Activated CD8-positive, alpha-beta memory T cell treated with anti-CD3 and anti-CD28 coated beads for 48 hours (primary cell): ENCODE data around the gene KCNQ1.

Source experiments
- DNase-seq, 3 experiments: peaks; one replicate each; pipeline ENCODE4 v3.0.0-alpha.2; 2020; ENCODE audit warnings: low read depth in 2 of 3, low spot score in 2 of 3

KCNQ1 gene

DNA sequence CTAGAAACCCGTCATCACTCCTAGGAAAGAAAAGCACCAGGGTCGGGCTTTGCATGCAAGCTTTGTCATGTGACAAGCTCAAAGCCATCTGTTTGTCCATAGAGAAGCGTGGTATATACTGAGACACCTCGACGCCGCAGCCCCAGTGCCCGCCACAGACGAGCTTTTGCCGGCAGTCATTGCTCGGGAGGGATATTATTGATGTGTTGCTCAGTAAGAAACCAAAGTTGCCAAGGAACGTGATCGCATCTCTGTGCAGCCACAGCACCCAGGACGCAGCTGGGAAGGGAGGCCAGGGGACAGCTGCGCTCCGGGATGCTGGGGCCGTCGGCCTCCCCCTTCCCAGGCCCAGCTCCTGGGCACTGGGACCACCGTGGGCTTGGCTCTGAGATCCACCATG lies 344.5 kb downstream of the KCNQ1 start:
- DNase-seq = no peak

DNA sequence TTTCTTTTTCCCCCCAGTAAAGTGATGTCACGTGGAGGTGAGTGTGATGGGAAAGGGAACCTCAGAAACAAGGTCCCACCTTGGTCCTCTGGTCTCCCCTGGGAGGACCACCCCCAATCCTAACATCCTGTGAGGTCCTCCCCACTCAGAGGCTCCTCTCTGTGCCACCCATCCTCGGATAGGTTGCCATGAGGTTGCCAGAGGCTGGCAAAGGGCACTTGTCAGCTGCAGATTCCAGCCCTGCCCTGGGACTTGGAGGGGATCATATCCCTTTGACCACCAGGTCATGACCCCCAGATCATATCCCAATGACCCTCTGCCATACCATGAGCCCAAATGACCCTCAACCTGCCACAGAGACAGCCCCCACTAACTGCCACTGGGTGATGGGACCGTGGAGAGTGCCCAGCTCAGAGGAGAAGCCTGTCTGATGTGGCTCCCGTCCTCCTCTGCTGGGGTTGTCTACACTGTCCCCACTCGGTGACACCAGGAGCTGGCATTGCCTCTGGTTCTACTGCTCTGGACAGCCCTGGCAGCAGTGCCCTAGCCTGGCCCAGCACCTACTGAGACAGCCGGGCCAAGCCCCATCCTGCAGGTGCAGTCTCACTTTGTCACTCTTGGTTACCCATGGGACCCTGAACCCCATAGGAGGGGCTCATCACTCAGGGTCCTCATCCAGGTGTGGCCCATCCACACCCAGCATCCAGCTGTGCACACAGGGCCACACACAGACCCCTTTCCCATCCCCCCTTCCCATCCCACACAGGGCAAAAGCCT lies 345.2 kb downstream of the KCNQ1 start:
- no peak for DNase-seq

DNA sequence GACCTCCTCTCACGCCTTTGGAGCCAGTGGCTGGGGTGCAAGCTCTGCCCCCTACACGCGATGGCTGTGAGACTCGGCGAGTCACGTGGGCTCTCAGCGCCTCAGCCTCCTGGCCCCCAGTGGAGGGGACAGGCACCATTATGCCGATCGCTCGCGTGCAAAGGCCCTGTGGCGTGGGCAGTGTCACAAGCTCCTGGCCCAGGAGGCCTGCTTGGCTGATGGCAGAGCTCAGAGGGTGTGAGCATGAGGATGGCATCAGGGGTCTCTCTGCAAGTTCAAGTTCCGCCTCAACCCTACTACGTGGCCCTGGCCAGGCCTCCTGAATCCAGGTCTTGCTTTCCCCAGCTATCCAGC lies 345.7 kb downstream of the KCNQ1 start:
- DNase-seq = no peak

DNA sequence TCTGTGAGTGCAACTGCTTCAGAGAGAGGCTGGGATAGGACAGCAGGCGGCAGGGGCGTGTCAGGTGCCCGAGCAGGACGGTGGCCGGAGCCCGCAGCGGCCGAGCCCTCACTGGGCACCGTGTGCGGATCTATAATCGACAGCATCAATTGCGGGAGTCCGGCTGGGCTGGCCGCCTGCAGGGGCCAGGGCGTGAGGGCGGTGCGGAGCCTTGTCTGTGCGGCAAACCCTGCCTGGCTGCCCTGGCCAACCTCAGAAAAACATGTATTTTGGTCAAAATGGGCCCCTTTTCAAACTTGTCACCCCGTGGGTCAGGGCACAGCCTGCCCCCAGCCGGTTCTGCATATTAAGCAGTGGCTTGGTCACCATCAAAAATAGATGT lies 346.3 kb downstream of the KCNQ1 start:
- no peak for DNase-seq

DNA sequence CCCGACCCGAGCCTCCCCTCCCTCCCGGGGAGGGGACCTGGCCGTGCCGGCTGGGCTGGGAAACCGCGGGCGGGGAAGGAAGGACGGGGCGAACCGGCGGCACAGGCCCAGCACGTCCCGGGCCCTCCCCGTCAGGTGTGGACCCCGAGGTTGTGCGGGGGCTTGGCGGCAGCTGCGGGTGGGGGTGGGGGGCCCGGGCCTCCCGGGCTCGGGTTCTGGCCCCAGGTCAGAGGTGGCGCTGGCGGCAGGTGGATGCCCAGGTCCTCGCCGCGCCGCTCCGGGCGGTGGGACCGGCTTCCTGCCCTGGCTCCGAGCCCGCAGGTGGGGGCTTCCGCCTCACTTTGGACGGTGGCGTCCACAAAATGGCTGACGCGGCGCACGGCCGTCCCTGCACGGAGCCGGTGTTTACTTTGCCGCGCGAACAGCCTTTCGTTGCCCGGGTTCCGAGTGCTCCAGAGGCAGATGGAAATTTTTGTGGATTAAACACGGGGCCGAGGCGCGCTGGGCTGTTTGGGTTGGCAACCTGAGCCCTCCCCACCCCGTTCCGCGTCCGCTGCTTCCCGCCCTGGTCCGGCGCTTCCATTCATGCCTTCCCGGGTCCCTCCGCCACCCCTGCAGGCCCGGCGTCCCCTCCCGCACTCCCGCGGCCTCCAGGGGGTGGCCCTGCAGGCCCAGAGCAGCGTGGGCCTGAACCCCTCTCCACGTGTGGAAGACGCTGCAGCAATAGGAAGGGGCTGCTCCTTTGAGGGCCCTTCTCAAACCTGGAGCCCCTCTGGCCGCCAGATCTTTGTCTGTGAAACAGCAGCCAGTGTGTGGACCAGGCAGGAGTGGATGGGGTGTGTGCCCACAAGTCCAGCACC lies 346.9 kb downstream of the KCNQ1 start:
- no peak for DNase-seq

DNA sequence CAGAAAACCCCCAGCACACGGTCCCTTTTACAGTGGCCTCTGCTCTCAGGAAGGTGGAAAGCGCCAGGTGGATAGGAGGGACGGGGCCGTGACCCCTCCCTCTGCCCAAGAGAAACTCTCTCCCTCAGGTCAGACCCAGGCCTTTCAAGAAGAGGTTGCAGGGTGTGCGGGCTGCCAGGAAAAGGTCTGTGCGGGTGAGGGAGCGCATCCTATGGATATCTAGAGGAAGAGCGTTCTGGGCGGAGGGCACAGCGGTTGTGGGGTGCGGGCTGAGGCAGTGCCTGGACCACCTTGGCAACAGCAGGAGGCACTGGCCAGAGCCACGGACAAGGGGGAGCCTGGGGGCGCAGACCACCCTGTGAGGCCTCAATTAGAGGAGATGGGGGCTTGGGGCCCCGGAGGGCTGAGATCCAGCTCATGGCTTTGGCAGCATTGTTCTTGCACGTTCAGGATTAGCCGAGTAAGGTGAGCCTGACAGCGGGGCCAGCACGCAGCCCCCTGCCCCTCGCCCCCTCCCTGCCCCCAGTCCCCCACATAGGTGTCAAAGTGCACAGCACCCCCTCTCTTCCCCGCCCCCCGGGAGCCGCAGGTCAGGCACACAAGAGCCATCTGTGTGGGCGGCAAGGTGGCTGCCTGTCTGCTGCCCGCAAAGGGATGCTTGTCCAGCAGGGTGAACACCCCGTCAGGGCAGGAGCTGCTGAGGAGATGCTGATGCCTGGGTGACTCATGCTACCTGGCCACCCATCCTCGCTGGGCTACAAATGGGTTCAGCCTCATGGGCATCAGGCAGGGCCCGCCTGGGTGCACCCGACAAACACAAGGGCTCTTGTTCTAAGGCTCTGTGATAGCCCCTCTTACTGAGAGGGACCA lies 347.8 kb downstream of the KCNQ1 start:
- no peak for DNase-seq

DNA sequence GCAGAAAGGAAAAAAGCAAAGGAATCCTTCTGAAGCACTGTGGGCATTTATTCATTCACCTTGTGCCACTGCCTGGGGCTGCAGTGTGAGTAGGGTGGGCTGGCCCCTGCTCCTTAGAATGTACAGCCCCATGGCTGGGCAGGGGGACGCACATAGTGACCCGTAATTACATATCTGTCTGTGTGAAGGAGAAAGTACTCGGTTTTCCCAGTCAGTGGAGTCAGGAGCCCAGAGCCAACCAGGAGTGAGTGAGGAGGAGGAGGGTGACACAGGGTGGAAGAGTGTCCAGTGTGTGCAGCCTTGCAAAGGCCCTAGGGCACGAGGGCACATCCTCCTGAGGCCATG lies 348.9 kb downstream of the KCNQ1 start:
- DNase-seq = no peak

DNA sequence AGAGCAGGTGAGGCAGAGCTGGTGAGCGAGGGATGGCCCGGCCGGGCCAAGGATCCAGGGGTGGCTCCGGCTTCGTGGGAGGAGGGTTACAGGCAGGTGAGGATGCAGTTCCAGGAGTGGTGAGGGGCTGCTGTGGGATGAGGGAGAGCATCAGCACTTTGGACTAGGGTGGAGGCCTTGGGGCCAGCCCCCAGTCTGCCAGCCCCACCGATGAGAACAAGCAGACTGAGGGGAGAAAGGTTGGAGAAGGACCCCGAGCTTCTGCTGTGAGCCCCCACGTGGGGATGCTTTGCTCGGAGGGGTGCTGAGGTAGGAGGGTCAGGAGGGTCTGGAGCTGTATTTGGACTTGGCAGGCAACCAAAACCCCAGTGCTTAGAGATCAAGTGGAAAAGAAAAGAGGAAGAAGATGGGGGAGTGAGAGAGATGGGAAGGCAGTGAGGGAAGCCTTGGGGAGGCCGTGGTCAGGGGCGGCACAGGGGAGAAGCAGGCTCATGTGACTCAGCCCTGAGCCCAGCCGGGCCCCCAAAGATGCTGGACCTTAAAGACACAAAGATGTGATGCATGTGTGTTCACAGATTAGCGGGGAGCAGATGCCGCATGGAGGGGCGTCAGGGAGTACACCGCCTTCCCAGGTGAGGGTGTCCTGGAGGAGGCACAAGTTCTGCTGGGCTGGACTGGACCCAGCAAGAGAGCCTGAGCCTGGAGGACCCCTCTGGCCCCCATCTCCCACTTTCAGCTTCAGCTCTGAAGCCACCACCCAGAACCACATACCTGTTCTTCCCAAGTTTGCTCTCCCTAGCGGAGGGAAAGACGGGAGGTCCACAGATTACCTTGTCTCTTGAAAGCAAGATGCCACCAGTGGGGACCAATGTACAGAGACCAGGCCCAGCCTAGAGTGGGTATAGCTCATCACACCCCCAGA lies 349.5 kb downstream of the KCNQ1 start:
- no peak for DNase-seq

DNA sequence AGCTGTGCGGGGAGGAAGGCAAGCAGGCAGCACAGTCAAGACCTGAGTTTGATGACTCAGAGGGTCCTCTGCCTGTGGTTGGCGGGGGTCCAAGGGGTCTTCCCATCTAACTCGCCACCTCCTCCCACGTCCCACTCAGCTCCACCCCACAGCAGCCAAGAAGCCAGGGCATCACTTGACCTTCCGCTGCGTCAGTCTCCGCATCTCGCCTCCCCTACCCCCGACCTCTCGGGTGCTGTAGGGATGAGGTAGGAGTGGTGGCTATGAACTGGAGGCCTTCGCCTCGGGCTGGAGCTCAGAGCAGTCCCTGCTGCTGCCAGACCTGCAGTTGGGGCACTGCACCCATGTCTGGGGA lies 350.1 kb downstream of the KCNQ1 start:
- DNase-seq = no peak

DNA sequence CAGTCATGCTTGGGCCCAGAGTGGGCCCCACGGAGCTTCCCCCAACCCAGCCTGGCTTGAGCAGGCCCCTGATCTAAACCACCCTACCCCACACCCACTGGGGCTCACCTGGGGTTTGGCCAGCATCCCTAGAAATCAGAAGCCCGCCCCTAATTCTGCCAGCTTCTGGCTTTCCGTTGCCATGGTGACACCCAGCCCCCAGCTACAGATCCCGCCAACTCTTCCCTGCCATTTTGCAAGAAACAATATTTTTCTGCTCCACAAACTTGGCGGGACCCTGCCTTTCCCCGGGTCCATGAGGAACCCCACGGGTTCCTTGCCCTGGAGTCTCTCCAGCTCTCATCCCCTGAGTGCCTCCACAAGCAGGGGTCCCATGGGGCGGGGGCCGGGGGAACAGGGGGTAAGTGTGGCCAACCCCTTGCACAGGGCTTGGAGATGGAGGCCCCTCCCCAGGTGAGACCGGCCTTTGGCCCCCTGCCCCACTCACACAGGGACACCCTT lies 350.7 kb downstream of the KCNQ1 start:
- no peak for DNase-seq

DNA sequence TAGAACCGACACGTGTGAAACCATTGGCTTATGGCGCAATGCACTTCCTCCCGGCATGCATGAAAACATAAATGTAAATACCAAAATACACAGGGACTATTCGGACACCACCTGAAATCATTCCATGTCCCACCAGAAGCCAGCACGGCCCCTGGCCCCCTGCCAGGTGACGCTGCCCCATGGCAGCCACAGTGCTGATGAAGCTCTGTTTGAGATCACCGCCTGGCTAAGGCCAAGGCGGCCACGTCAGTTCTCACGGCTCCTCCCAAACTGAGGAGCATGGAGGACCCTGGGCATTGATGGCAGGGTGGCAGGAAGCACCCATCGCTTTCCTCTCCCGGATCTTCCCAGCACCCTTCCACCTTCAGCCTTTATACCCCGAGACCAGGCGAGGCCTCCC lies 351.3 kb downstream of the KCNQ1 start:
- DNase-seq = no peak

DNA sequence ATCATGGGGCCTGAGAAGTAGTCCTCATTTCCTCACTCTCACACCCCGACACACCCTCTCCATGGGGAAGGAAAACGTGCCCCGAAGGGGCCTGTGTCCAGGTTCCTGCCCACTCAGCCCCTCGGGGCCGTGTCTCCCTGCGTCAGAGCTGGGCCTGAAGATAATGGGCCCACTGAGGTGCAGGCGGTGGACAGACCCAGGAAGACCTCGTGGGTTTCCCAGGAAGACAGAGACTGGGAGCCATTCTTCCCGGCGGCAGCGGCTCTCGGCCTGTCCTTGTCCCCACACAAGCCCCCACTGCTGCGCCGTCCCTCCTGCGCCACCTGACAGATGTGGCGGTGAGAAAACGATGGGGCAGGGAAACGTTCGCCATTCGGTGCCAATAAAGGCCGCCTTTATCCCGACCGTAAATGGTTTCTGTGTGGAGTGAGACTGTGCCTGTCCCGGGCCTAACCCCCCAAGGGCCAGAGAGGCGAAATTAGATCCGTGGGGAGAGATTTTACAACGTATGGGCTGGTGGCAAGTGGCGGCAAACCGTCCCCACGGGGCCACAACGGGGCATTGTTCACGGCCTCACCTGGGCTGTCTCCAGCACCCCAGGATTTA lies 351.8 kb downstream of the KCNQ1 start:
- DNase-seq = no peak

DNA sequence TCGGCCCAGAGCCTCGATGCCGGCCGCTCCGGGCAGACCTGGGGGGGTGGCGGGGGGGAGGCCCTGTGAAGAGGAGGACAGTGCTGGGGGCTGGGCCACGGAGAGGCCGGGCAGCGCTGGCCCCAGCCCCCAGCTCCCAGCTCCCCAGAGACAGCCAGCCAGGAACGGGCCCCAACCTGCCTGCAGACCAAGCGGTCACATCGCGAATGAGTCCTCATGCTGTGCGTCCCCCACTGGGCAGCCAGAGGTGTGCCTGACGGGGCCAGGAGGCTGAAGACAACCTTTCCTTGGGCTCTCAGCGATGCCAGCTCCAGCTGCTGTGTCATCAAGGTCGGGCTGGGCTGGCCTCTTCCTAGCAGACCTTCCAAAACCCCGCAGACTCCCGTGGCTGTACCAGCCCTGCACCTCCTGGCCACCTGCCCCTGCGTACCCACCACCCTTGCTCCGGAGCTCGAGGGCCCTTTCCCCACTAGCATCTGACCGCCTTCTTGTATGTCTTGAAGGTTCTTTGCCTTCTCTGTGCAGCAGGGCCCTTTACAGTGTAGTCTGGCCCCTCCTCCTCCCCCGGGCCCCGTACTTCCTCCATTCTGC lies 352.4 kb downstream of the KCNQ1 start:
- DNase-seq = no peak

DNA sequence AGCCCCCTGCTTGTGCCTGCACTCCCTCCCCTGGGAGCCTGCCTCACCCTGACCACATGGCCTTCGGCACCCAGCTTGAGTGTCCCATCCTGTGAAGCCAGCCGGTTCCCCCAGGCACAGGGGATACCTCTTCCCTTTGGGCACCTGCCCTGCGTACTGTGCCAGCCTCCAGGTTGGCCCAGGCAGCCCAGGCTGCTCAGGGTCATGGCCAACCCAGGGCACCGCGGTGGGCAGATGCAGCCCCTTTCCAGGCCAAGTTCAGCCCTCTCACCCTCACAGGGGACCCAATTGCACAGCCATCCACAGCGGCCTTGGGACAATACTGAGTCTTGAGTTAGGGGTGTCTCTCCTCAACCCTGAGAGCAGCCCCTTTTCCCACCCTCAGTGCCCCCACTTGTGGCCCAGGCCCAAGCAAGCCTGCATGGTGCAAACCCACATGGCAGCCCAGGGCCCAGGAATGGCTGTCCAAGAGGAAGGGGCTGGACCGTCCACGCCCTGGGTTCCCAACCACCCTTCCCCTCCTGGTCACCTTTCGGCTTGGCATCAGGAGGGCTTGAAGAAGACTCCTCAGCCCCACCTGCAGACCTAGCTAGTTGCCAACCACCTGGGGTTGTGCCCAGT lies 353.0 kb downstream of the KCNQ1 start:
- no peak for DNase-seq

DNA sequence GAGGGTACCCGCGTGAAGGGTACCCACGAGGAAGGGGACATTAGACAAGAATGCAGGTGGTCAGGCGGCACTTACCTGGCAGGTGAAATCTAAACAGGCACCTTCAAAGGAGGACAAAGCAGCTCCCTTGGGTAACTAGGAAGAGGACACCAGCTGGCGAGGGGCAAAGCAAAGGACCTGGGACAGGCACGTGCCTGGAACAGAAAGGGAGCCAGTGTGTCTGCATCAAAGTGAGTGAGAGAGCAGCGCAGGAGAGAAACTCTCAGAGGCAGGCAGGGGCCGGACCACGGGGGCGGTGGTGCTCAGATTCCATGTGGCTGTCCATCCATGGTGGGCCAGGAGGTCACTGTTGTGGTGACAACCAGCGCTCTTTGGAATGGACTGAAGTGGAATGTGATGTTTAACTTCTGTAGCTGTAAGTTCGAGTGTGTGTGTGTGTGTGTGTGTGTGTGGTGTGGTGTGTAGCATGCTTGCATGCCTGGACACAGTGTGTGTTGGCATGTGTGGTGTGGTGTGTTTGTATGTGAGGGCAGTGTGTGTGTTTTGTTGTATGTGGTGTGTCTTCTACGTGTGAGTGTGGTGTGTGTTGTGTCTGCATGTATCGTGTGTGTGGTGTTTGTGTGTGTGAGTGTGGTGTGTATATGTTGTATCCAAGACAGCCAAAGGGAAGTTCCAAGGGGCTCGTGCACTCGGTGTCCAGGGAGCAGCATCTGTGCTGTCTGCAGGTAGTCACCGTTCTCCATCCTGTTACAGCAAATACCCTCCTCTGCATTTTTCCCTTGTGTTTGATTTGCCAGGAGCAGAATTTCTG lies 354.3 kb downstream of the KCNQ1 start:
- no peak for DNase-seq

DNA sequence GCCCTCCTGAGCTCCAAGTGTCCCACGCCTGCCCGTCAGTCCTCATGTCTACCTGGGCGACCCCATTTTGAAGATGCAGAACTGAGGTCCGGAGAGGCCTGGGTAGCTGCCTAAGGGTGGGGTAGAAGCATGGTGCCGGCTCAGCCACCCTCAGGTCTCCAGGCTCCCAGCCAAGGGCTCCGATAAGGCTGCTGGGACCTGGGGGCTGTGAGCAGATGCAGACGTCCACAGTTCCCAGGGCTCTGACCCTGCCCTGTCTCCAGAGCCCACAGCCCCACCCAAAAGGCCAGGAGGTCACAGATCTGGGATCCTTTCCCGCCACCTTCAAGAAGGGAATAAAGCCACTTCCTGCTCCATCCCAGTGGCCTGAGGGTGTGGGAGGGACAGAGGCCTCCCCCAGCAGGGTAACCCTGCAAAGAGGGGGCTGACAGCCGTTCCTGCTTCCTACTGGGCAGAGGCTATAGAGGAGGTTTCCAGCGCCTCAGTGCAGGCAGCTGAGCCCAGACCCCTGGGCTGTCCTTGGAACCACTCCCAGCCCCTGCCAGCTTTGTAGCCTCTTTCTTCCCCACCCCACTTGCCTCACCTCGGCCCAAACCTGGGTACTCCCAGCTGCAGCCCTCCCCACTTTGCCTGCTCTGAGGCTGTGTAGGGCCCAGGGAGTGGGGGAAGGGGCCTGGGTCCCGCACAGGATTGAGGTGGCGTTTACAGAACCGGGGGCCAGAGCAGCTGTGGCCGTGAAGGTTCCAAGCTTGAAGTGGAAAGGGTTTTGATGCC lies 355.3 kb downstream of the KCNQ1 start:
- no peak for DNase-seq

DNA sequence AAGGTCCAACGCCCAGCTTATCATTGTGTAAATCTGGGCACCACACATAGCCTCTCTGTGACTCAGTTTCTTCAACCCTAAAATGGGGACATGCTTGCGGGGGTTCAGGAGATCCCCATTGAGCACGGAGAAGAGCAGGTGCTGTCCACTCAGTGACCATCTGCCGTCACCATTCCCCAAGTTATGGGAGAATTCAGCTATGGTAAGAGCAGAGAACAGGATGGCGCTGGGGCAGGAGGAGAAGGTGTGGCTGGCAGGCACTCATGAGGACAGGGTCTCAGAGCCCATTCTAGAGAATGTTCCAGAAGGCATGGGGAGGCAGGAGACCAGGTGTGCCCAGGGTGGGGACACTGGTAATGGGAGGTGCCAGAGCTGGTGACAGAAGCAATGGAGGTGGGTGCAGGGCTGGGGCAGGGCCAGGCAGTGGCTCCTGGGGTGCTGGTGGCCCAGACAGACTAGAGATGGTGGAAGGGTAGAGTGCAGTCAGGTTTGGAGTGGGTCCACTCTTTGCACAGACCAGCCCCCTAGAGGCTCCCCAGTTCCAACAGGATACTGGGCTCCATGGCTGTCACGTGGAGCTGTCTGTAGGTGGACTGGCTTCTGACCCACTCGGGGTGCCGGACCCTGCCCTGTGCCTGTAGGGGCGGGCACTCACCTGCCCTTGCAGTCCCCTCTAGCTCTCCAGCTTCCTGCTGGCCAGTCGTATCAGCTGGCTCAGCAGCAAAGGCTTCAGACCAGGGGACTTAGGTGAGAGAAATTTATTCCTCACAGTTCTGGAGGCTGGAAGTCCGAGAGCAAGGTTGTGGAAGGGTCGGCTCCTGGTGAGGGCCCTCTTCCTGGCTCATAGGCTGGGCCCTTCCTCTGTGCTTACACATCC lies 356.1 kb downstream of the KCNQ1 start:
- DNase-seq = no peak
